Kidney glomerular epithelial cell (primary cell): ENCODE measurements around the gene LRRC3.
"Not testable (repeated sequence)": the region's sequence is repeated elsewhere in the genome, so short reads cannot be mapped to it uniquely, and the experiment has no call there.

ENCODE experiments used
- DNase-seq: peaks from one replicate; lab custom pipeline; 2025; lab: John Stamatoyannopoulos, UW

Gene LRRC3

DNA sequence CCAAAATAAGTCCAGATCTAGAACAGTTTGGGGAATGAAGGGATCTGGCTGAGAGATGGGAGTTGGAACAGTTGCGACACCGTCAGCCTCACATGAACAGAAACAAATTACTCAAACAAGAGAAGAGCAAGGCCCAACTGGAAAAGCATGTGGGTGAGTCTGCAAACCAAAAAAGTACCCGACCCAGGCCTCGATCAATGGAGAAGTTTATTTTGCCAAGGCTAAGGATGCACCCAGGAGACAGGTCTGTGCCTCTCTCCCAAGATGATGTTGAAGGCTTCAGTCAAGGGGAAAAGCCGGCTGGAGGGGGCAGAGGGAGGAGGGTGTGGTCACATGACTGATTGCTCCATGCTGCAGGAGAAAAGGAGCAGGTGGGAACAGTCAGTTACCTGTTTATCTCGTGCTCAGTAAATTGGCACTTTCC lies 42.4 kb downstream of the LRRC3 start:
- no peak for DNase-seq

DNA sequence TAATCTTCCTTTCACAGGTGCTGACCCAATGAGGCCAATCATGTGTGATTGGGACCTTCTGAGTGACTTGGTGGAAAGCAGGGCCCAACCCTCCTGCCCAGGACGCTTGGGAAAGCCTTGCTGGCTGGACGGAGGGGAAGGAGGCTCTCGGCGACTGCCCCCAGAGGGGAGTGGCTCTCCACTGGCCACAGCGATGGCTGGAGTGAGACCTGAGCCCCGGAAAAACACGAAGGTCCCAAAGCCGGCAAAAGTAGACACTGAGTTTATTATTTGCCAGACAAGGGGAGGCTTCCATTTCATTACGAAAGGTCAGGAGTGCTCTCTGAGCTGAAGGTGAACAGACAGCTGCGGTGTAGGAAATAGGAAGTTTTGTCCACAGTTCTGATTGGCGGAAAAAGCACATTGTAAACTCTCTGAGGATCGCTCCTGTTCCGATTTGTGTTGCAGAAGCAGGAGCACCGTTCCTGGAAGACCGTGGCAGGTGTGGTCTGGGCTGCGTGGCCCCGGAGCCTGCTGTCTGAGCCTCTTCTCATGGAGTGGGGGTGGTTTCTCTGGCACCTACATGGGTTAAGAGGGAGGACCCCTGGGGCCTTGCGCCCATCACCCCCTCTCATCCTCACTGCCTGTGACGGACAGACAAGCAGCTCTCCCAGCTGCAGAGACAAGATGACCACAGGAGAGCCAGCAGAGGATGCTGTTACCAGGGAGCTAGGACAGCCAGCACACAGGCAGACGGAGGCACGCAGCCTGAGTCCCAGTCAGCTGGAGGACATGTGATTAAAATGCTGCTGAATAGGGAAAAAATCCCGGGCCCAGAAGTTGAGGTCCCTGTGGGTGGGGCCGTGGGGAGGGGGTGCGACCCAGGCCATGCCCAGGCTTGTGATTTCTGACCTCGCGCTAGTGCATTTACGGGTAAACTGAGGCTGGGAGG lies 43.2 kb downstream of the LRRC3 start:
- no peak for DNase-seq

DNA sequence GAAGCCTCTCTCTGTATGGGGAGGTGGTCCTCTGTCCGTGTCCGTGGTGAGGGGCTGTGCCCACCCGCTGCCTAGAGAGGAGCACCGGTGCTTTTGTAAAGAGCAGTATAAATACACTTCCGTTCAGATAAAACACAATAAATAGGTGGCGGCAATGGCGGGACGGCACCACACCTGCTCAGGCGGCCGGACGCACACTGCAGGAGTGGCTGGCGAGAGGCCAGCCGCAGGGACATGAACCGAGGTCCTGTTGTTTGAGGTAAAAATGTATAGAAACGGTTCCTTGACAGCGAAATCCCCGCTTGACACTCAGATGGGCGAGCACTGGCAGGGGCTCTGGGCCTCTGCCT lies 43.9 kb downstream of the LRRC3 start:
- no peak for DNase-seq

DNA sequence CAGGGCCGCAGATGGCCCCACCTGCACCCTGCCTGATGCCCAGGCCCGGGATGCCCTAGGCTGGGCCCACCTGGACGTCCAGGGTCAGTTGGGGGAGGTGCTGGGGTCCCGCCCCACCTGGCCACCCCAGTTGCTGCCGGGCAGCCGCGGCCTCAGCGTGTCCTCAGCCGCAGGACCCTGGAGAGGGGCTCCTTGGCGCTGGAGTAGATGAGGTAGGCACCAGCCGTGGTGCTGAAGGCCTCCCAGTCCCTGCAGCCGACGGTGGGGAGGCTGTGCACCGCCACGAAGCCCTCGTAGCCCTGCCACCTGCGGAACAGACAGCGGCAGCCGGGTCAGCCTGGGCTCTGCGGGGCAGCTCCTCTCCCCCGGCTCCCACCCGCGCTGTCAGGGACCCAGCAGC lies 44.3 kb downstream of the LRRC3 start:
- no peak for DNase-seq

DNA sequence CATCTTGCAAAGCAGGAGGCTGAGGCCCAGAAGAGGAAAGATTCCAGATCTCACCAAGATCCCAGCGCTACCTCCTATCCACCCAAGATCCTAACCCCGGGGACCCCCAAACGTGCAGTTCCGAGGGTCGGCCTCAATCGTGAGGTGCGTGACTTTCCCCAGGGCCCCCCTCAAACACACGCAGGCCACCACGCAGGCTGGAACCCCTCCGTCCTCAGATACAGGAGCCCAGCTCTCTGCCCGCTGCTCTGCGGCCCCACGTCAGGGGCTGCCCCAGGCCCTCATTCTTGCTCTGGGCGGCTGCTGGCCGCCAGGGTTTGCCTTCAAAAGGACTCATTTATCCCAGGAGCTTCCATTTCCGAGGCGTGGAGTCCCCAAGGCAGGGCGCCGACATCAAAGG lies 44.8 kb downstream of the LRRC3 start:
- no peak for DNase-seq

DNA sequence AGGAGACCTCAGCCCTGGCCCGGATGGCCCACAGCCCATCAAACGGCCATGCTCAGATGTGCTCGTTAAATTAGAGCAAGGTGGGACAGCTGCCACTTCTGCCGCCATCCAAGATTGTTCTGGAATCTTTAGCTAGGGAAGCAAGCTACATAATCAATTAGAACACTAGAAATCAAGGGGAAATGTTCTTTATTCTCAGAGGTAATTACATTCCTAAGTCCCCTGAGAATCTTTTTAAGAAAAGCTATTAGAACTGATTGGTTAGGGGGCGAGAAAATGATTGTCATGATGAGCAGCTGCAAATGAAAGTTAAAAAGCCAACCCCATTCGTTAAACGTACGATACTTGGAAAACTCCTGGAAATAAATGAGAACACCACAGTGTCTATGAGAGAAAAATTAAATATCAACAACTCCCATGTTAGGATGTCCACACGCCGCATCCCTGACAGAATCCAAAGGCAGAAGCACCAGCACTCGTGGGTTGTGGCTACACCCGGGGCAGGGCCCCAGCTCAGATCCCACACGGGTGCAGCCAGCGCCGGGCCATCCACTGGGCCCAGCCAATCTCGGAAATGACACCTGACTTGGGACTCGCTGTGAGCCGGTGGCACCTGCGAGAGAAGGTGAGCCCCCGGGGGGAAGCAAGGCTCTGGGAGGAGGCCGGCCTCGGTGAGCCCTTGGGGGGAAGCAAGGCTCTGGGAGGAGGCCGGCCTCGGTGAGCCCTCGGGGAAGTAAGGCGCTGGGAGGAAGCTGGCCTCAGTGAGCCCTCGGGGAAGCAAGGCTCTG lies 47.1 kb downstream of the LRRC3 start:
- no peak for DNase-seq

DNA sequence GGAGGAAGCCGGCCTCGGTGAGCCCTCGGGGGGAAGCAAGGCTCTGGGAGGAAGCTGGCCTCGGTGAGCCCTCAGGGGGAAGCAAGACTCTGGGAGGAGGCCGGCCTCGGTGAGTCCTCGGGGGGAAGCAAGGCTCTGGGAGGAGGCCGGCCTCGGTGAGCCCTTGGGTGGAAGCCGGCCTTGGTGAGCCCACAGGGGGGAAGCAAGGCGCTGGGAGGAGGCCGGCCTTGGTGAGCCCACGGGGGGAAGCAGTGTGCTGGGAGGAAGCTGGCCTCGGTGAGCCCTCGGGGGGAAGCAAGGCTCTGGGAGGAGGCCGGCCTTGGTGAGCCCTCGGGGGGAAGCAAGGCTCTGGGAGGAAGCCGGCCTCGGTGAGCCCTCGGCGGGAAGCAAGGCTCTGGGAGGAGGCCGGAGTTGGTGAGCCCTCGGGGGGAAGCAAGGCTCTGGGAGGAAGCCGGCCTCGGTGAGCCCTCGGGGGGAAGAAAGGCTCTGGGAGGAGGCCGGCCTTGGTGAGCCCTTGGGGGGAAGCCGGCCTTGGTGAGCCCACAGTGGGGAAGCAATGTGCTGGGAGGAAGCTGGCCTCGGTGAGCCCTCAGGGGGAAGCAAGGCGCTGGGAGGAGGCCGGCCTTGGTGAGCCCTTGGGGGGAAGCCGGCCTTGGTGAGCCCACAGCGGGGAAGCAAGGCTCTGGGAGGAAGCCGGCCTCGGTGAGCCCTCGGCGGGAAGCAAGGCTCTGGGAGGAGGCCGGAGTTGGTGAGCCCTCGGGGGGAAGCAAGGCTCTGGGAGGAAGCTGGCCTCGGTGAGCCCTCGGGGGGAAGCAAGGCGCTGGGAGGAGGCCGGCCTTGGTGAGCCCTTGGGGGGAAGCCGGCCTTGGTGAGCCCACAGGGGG lies 47.9 kb downstream of the LRRC3 start:
- not testable (repeated sequence) for DNase-seq

DNA sequence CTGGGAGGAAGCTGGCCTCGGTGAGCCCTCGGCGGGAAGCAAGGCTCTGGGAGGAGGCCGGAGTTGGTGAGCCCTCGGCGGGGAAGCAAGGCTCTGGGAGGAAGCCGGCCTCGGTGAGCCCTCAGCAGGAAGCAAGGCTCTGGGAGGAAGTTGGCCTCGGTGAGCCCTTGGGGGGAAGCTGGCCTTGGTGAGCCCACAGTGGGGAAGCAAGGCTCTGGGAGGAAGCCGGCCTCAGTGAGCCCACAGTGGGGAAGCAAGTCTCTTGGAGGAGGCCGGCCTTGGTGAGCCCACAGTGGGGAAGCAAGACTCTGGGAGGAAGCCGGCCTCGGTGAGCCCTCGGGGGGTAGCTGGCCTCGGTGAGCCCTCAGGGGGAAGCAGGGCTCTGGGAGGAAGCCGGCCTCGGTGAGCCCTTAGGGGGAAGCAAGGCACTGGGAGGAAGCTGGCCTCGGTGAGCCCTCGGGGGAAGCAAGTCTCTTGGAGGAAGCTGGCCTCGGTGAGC lies 48.6 kb downstream of the LRRC3 start:
- DNase-seq: no peak

DNA sequence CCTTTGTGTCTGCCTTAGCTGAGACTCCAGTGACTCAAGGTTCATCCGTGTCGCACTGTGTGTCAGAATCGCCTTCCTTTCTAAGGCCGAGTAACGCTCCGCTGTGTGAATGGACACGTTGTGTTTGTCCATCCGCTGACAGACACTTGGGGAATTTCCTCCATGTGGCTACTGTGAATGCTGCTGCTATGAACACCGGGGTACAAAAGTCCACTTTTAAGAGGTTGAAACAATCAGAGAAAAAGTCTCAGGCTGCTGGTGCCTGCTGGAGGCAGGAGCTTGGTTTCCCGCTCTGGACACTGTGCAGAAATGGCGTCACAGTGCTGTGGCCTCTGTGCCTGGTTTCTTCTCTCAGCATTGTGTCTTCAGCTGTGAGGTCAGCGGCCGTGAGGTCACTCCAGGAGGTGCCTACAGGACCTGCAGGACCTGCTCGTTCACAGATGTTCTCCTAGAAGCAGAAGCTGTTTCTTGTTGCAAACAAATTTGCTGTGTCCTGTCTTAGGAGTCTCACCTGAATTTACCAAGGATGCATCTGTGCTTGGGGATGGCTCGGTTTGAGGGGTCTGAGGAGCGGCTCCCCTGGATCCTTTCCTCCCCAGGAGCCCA lies 50.5 kb downstream of the LRRC3 start:
- no peak for DNase-seq

DNA sequence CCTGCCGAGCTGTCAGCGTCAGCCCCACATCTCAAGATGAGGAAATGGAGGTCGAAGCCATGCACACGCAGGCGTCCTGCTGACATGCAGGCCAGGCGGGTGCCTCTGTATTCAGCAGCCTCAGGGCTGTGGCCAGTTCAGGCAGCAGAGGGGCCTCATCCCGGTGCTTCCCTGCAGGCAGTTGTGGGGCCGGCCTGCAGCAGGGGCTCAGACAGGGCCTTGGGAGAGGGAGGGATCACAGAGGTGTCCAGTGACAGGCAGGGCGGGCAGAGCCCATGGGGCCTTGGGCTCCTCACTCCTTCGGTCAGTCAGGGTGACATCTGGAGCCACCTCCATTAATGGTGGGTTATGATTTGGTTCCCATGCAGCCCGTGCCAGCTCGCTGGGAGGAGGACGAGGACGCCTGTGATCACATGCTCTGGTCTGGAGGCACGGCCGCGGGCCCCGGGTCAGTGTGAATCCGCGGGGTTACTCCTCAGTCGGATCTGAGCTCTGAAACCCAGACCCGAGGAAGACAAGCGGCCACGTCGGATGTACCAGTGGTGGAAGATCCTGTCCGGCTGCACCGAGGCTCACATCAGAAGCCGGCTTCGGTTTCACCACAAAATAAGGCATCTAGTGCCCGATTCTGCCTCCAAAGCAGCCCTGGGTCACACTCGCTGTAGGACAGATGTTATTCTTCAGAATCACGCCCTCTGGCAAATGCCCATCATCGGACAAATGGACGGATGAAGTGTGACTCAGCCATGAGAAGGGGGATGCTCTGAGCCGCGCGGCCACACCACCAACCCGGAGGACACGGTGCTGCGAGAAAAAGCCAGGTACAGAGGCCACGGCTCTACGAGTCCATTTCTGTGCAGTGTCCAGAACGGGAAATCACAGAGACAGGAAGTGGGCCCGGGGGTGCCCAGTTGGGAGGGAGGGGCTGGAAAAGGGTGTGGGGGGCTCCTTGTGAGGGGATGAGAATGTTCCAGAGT lies 51.3 kb downstream of the LRRC3 start:
- no peak for DNase-seq

DNA sequence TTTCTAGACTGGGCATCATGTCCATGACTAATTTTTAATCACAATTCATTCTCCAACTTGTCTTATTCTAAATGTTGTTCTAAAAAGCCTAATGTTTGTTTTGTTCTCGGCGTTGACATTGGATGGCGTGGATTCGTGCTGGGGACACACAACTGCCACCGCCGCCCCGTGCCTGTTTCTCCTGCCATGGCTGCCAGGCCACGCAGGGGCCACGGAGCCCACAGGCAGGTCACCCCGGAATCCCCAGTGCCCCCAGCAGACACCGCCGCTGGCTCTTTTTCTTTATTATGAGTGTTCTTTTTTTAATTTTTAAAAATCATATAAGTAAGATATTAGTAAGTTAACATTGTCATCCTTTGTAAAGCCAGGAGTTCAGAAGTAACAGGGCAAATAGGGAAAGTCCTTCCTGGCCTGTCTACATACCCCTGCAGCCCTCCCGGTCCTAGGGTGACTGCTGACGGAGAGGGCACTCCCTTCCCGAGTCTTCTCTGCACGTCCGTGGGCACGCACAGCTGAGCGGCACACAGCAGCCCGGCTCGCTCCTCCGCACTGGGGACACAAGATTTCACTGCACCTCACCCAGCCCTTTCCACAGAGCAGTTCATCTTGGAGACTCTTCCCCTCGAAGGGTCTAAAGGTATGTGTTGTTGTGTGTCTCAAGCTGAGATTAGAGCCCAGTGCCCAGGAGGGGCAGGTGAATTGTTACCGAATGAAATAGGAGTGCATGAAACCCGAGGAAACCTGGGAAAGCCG lies 52.5 kb downstream of the LRRC3 start:
- no peak for DNase-seq

DNA sequence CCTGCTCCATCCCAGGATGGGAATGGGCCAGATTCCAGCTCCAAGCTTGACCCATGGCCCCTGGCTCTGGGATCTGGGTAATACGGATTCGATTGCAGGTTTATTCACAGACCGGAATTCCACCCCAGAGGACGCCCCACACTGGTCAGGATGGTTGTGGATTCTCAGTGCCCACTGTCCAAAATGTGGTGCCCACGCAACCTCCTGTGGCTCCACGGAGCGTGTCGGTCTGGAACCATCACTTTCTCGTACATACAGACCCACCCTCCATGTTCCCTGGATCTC lies 53.1 kb downstream of the LRRC3 start:
- no peak for DNase-seq

DNA sequence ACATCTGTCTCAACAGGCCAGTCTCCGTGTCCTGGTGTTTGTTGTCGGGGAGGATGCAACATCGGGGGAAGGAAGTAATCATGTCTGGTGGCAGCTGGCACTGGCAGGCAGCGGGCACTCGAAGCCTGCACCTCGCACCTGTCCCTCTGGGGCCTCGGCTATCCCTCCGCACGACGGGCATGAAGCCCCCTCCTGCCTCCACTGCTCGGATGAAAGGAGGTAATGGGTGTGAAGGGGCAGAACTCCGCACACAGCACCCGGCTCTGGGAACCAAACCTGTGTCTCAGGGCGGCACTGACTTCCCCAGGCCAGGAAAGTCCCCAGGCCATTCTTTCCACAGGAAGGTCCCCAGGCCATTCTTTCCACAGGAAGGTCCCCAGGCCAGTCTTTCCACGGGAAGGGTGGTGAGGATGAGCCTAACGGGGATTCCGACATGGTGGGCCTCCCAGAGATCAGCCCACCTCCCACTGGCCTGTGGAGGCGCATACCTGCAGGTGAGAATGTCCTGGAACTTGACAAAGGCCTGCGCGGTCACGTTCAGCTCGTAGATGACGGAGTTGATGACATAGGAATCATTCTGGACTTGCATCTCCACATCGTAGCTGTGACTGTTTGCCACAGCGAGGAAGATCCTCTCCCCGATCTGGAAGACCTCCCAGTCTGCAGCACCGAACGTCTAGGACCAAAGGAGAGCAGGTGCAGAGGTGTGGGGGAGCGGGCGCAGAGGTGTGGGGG lies 53.6 kb downstream of the LRRC3 start:
- DNase-seq: no peak

DNA sequence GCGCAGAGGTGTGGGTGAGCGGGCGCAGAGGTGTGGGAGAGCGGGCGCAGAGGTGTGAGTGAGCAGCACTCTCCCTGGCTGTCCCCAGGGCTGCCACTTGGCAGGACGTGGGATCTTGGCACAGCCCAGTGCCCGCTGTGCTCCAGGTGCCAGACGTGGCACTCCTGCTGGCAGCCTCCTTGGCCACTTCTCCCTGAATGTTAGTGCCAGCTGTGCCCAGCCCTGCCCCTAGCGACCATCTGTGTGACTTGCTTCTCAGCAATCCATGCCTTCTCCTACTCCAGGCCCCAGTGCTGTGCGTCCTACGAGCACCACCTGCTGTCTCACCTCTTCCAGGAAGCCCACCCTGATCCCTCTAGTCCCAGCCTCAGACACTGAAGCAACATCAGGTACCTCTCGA lies 54.2 kb downstream of the LRRC3 start:
- DNase-seq: no peak

DNA sequence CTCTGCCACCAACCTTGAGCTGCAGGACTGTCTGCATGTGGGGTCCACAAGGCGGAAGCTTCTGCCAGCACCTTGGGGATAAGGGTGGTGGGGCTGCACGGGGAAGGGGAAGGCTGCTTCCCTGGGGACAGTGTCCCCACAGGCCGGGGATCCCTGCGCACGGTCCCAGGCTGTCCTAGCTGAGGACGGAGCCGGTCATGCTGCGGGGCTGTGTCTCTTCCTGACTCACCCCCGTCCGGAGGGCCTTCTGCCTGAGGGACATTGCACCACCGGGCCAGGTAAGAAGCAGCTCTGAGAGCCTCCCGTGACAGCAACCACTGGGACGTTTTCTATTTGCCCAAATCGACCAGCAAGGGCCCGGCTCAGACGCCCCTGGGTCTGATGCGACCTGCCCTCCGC lies 54.8 kb downstream of the LRRC3 start:
- no peak for DNase-seq

DNA sequence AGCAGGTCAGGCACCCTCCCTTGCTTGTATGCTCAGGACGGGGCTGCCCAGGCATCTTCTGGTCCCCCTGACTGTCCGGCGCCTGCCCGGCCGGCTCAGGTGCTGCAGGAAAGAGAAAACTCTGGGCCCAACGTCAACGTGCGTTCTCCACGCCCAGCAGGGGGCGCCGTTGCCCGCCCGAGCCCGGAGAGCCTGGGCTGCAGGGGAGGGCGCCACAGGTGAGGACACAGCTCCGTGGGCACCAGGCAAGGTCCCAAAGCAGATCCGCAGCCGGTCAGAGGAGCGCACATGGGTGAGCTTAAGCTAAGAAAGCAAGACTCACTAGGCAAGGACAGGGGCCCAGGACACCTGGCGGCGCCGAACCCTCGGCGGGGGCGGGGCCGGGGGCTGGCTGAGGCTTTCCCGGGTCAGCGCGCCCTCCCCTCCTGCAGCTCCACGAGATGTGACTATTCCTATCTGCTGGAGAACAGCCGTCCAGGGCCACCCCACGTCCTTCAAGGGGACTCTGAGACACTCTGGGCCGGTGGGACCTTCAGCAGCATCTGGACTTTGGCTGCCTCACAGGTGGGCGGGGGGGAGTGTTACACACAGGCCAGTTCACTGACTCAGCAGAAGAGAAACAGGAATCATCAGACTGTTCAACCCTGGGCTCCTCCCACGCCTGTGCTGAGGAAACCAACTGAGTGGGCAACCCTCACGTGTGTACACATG lies 55.4 kb downstream of the LRRC3 start:
- DNase-seq: peak; percentile 24

DNA sequence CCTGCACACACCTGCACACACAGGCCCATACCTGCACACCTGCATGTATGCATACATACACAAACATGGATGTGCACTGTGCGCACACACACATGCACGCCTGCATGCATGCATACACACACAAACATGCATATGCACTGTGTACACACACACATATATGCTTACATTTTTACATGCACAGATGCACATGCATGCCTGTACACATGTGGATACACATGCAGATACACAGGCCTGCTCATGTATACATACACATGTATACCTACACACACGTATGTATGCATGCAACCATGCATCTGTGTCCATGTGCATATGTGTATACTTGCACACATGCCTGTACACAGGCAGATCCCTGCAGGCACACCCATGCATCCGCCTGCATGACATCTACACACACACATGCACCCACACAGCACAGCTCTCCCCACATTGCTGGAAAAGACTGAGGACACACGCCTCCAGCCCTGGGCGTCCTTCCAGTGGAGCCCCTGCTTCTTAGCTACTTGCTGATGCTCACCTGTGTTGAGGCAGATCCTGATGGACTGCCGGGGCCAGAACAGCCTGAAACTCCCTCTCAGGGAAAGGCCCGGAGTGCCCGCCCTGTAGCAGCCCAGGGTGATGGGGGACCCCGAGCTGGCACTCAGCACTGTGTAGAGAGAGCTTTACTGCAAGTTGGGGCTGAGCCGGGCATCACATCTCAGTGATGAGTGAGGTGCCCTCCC lies 56.1 kb downstream of the LRRC3 start:
- DNase-seq: no peak
